HT1080 (cell line): ENCODE measurements around the gene ZNF432. TPM values are rescaled to one million over a fixed set of nuclear protein-coding genes. Genes with fewer than 3 reads are reported as not detected.
"Not testable (repeated sequence)": the region's sequence is repeated elsewhere in the genome, so short reads cannot be mapped to it uniquely, and the experiment has no call there.

ENCODE experiments used
- DNase-seq: peaks from one replicate; pipeline ENCODE4 v3.0.0-alpha.2; 2015; ENCODE audit warnings: low read depth
- polyA plus RNA-seq, 2 experiments: library from polyadenylated mRNA; depleted of rRNA; stranded (reverse); fragments of >200 nt; gene quantifications; 2 replicates each; pipeline ENCODE4 v1.2.3, GENCODE V29; 2015
- total RNA-seq: library from RNA; depleted of rRNA; stranded (reverse); fragments of >200 nt; shearing (Covaris generic); gene quantifications from 2 replicates; pipeline ENCODE4 v1.2.3, GENCODE V29; 2014; rRNA removed

ZNF432 gene
- total RNA-seq: 3.2 and 3.3 TPM in 2 replicates
- 1.9 and 2.8 TPM in 2 replicates for polyA plus RNA-seq (2015; cell fraction: cytosol; rRNA removed)
- polyA plus RNA-seq (2015; cell fraction: nucleus; rRNA removed): 8.3 and 11.2 TPM in 2 replicates

GRCh38 chr19:52048555-52049501 is at the start of gene ZNF432:
Gene ZNF432 (minus strand): TSS chr19:52048838. CDS start chr19:52046868, 1,970 bp downstream.
- DNase-seq: peak; percentile 85

- DNase-seq: not testable (repeated sequence)
Observed at GRCh38 chr19:52096416-52096815, 47.8 kb upstream of the ZNF432 start.

GRCh38 chr19:52095172-52096014 is 46.8 kb upstream of the ZNF432 start, which contains the start of gene ZNF841:
Gene ZNF841 (minus strand): TSS chr19:52095765. CDS start chr19:52084801, 10,964 bp downstream.
- DNase-seq: peak; percentile 93

- peak; percentile 4 for DNase-seq
Observed at GRCh38 chr19:52094526-52095130, 46.0 kb upstream of the ZNF432 start.

- DNase-seq: peak; percentile 26
Observed at GRCh38 chr19:52086481-52086880, 37.8 kb upstream of the ZNF432 start.

GRCh38 chr19:52070496-52070895 is 21.9 kb upstream of the ZNF432 start:
- DNase-seq: peak; percentile 84

- DNase-seq: no peak
Observed at GRCh38 chr19:52069653-52070052, 21.0 kb upstream of the ZNF432 start.

- no peak for DNase-seq
Observed at GRCh38 chr19:52066258-52066863, 17.7 kb upstream of the ZNF432 start.

- no peak for DNase-seq
Observed at GRCh38 chr19:52065399-52065798, 16.8 kb upstream of the ZNF432 start.

- DNase-seq: not testable (repeated sequence)
Observed at GRCh38 chr19:52056480-52056879, 7.8 kb upstream of the ZNF432 start.

GRCh38 chr19:52051736-52052135 is 3.1 kb upstream of the ZNF432 start:
- DNase-seq: not testable (repeated sequence)

- no peak for DNase-seq
Observed at GRCh38 chr19:52039169-52039568, 9.5 kb downstream of the ZNF432 start.

- no peak for DNase-seq
Observed at GRCh38 chr19:52034051-52034728, 14.4 kb downstream of the ZNF432 start.

GRCh38 chr19:52028780-52029123 is 19.9 kb downstream of the ZNF432 start:
- DNase-seq: no peak

- peak; percentile 85 for DNase-seq
Observed at GRCh38 chr19:52028027-52028779, 20.4 kb downstream of the ZNF432 start, which contains the start of gene ZNF614. Gene ZNF614 (minus strand): TSS chr19:52028379. CDS start chr19:52025745, 2,634 bp downstream.

GRCh38 chr19:52026255-52026990 is 22.2 kb downstream of the ZNF432 start:
- not testable (repeated sequence) for DNase-seq

GRCh38 chr19:52024478-52024877 is 24.2 kb downstream of the ZNF432 start:
- not testable (repeated sequence) for DNase-seq

GRCh38 chr19:52022193-52022592 is 26.4 kb downstream of the ZNF432 start:
- no peak for DNase-seq

GRCh38 chr19:52020506-52020905 is 28.1 kb downstream of the ZNF432 start:
- DNase-seq: no peak
